Neural crest cell (in vitro differentiated cells): ENCODE measurements around the gene PRIMPOL. TPM values are rescaled to one million over a fixed set of nuclear protein-coding genes. Genes with fewer than 3 reads are reported as not detected.
A peak's percentile ranks its signal among the peaks of the same experiment; 100 is the strongest.

Source experiments
- DNase-seq: peaks from one replicate; pipeline ENCODE4 v3.0.0; 2021; ENCODE audit warnings: low read depth, mixed read lengths, low spot score
- H3K27ac Mint-ChIP-seq: one replicate; pipeline ENCODE4 v1.8.0; 2021; ENCODE audit warnings: mild to moderate bottlenecking, mixed read lengths; ENCODE audit not compliant: unreplicated experiment
- H3K27me3 Mint-ChIP-seq: 2 replicates; pipeline ENCODE4 v1.8.0; 2021; ENCODE audit warnings: low read depth, mild to moderate bottlenecking, mixed read lengths
- H3K36me3 Mint-ChIP-seq: 2 replicates; pipeline ENCODE4 v1.8.0; 2021; ENCODE audit warnings: low read depth, mild to moderate bottlenecking, mixed read lengths
- H3K4me1 Mint-ChIP-seq: 2 replicates; pipeline ENCODE4 v1.8.0; 2021; ENCODE audit warnings: mixed read lengths
- H3K4me3 Mint-ChIP-seq: one replicate; pipeline ENCODE4 v1.8.0; 2021; ENCODE audit warnings: mild to moderate bottlenecking, mixed read lengths
- H3K9me3 Mint-ChIP-seq: 2 replicates; pipeline ENCODE4 v1.8.0; 2021; ENCODE audit warnings: mixed read lengths
- CTCF ChIP-seq: fragments of 200-600 bp; sonication (generic); conservative IDR thresholded peaks from 2 replicates; pipeline ENCODE4 v1.5.0; 2021; ENCODE audit warnings: antibody characterized with exemption, mild to moderate bottlenecking
- total RNA-seq: library from RNA; stranded (reverse); gene quantifications from 2 replicates; pipeline ENCODE4 v1.2.1, GENCODE V29; 2021

The PRIMPOL gene
- total RNA-seq, 1 donor from 2014 or later, result 24.5 TPM

- peak overlapping the region; percentile 21 for H3K27ac Mint-ChIP-seq
- DNase-seq, result no peak
Observed at GRCh38 chr4:184668511-184669114, 19.1 kb downstream of the PRIMPOL start.

GRCh38 chr4:184669251-184669650 lies 19.7 kb downstream of the PRIMPOL start:
- Mint-ChIP-seq H3K4me3 (no peak overlapping the region), H3K27me3 (no peaks in the 10 kb centered on the region), H3K4me1 (no peaks in the 10 kb centered on the region), H3K27ac (no peak overlapping the region), H3K36me3 (peaks cover 16% of the 10 kb centered on the region), H3K9me3 (no peaks in the 10 kb centered on the region)
- TF ChIP-seq CTCF, result no peak
- DNase-seq, result no peak

More at GRCh38 chr4:184668511-184669114, 19.1 kb downstream of the PRIMPOL start:
- H3K4me1 Mint-ChIP-seq, result no peaks in the 10 kb centered on the region
- no peaks in the 10 kb centered on the region for H3K27me3 Mint-ChIP-seq
- TF ChIP-seq CTCF, result no peak
- peaks cover 13% of the 10 kb centered on the region for H3K36me3 Mint-ChIP-seq
- no peaks in the 10 kb centered on the region for H3K9me3 Mint-ChIP-seq
- H3K4me3 Mint-ChIP-seq, result no peak overlapping the region

GRCh38 chr4:184671101-184671500 lies 21.6 kb downstream of the PRIMPOL start:
- Mint-ChIP-seq H3K9me3 (no peaks in the 10 kb centered on the region), H3K4me3 (no peak overlapping the region), H3K27ac (no peak overlapping the region), H3K4me1 (no peaks in the 10 kb centered on the region), H3K27me3 (no peaks in the 10 kb centered on the region), H3K36me3 (peaks cover 18% of the 10 kb centered on the region)
- no peak for TF ChIP-seq CTCF
- no peak for DNase-seq

- H3K9me3 Mint-ChIP-seq, result no peaks in the 10 kb centered on the region
- DNase-seq, result no peak
- no peak for TF ChIP-seq CTCF
- H3K27ac Mint-ChIP-seq, result no peak overlapping the region
- H3K4me3 Mint-ChIP-seq, result no peak overlapping the region
- no peaks in the 10 kb centered on the region for H3K4me1 Mint-ChIP-seq
- H3K36me3 Mint-ChIP-seq, result peaks cover 17% of the 10 kb centered on the region
- H3K27me3 Mint-ChIP-seq, result no peaks in the 10 kb centered on the region
Observed at GRCh38 chr4:184672741-184673140, 23.2 kb downstream of the PRIMPOL start.

GRCh38 chr4:184674011-184674410 lies 24.5 kb downstream of the PRIMPOL start:
- no peak for DNase-seq
- Mint-ChIP-seq H3K27ac (no peak overlapping the region), H3K36me3 (peaks cover 9% of the 10 kb centered on the region), H3K4me1 (no peaks in the 10 kb centered on the region), H3K4me3 (no peak overlapping the region), H3K9me3 (no peaks in the 10 kb centered on the region), H3K27me3 (no peaks in the 10 kb centered on the region)
- no peak for TF ChIP-seq CTCF
